Measurements from ENCODE around the gene PLPPR4. TPM values are rescaled to one million over a fixed set of nuclear protein-coding genes. Genes with fewer than 3 reads are reported as not detected.

The PLPPR4 gene
- total and polyA plus RNA-seq, 10 of the 15 experiments (the other 5 are each of a cell fraction or from before 2014, with no cell fraction given): not detected

DNA sequence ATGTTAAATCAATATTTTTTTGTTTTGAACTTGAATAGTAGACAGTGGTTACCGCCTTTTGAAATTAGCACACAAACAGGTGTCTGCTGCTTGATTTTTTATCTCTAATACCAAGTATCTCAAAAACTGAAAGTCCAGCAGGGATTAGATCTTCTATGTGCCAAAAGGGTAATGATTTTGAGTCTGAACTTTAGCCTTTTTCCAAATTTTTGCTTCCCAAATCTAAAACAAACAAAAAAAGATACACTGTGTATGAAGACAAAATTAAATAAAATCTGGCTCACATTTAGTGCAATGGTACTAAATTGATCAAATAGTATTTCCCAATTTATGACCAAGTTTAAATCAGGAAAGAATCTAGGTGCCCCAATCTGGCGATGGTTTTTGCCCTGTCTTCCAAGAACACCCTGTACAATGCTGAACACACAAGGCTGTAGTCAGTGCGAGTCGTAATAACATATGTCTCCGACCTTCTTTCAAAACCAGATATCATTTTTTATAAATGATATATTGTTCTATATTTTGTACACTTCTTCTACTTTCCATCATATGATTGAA, 40.5 kb downstream of the PLPPR4 start:
- POLR2A ChIA-PET: no interaction called here
- Histone ChIP-seq H4K20me1 (ENCODE audit: control insufficient read depth, insufficient read depth) (no peaks in the 10 kb centered on the region), H3K27me3 (replicated peaks in 1 of 2; ENCODE audit: control insufficient read depth in 2 of 2, insufficient read depth in 2 of 2, low read length in 1 of 2) (no peaks in the 10 kb centered on the region), H3K9ac (ENCODE audit: control insufficient read depth, insufficient read depth, low read length) (no peak overlapping the region), H3K4me2 (ENCODE audit: control insufficient read depth, insufficient read depth) (no peak overlapping the region), H3K79me2 (ENCODE audit: control insufficient read depth, insufficient read depth, low read length) (no peaks in the 10 kb centered on the region), H3K4me1 (ENCODE audit: control insufficient read depth, insufficient read depth, low read length) (no peaks in the 10 kb centered on the region), H3K27ac (ENCODE audit: control insufficient read depth, insufficient read depth) (no peak overlapping the region), H3K9me3 (replicated peaks; ENCODE audit: control insufficient read depth, insufficient read depth, low read length) (no peaks in the 10 kb centered on the region), H2AFZ (ENCODE audit: control insufficient read depth, low read depth, low read length) (no peak overlapping the region), H3K4me3 (no peak overlapping the region), H3K36me3 (ENCODE audit: control insufficient read depth in 2 of 2, insufficient read depth in 2 of 2, low read length in 1 of 2) (no peaks in the 10 kb centered on the region)
- SMC1A ChIA-PET (ENCODE audit: uncharacterized antibody, unreplicated experiment): no interaction called here
- DNase-seq (ENCODE audit: low read depth, low spot score) (no peak), FAIRE-seq (no peak), ATAC-seq (no peak)
- CTCF ChIA-PET: no interaction called here
- no peak for TF ChIP-seq NR2F1 (conservative IDR thresholded peaks at IDR 0.05)
- TF ChIP-seq SUPT20H (IDR thresholded peaks at IDR 0.05; ENCODE audit: borderline replicate concordance, control insufficient read depth, low read depth, low read length): no peak
- TF ChIP-seq MTA3 (IDR thresholded peaks at IDR 0.05; ENCODE audit: borderline replicate concordance, low read length): no peak
- no peak for TF ChIP-seq ATF7 (IDR thresholded peaks at IDR 0.05; ENCODE audit: low read depth)
- no peak for TF ChIP-seq PAX8 (IDR thresholded peaks at IDR 0.05)
- no peak for TF ChIP-seq ZNF384 (IDR thresholded peaks at IDR 0.05; ENCODE audit: borderline replicate concordance, low read depth, low read length)
- TF ChIP-seq DPF2 (IDR thresholded peaks at IDR 0.05): no peak
- no peak for TF ChIP-seq KAT2A (conservative IDR thresholded peaks at IDR 0.05; ENCODE audit: control insufficient read depth, low read depth, low read length)
- no peak for TF ChIP-seq CREB1 (IDR thresholded peaks at IDR 0.05; ENCODE audit: low read depth)
- TF ChIP-seq YBX1 (IDR thresholded peaks at IDR 0.05): no peak
- TF ChIP-seq MXI1 (IDR thresholded peaks at IDR 0.05; ENCODE audit: low read depth, low read length): no peak
- no peak for TF ChIP-seq RBBP5 (conservative IDR thresholded peaks at IDR 0.05)
- TF ChIP-seq NRF1 (conservative IDR thresholded peaks at IDR 0.05; ENCODE audit: low read depth, low read length): no peak
- WGBS (ENCODE audit: insufficient coverage, insufficient replicate concordance, low lambda C conversion rate, missing lambda C conversion rate): 15% methylated on average over 5 of the region's 5 CpGs
- intact Hi-C loops (cut with micrococcal nuclease; ENCODE audit: unreplicated experiment) (no loop called here), in situ Hi-C loops (cut with MboI) (no loop called here)
- RAD21 ChIA-PET (ENCODE audit: unreplicated experiment): no interaction called here
- no TSS peak for BruUV-seq (replicated peaks)

All from GM12878 (cell line).